GM15510 (cell line): ENCODE measurements around the gene GLRX5.
A peak's percentile ranks its signal among the peaks of the same experiment; 100 is the strongest.

Source experiments
- POLR2A ChIP-seq: IDR thresholded peaks from 3 replicates; pipeline ENCODE4 v1.6.1; 2011; ENCODE audit warnings: borderline replicate concordance; ENCODE audit not compliant: insufficient read length; ENCODE audit errors: extremely low read depth

GLRX5 gene

GRCh38 chr14:95507174-95507573 is 27.7 kb upstream of the GLRX5 start:
- no peak for TF ChIP-seq POLR2A

- TF ChIP-seq POLR2A: no peak
These were observed 27.1 kb upstream of the GLRX5 start for GRCh38 chr14:95507701-95508103.

GRCh38 chr14:95508377-95508776 is 26.5 kb upstream of the GLRX5 start:
- no peak for TF ChIP-seq POLR2A

GRCh38 chr14:95509495-95509894 is 25.4 kb upstream of the GLRX5 start:
- TF ChIP-seq POLR2A: no peak

- no peak for TF ChIP-seq POLR2A
These were observed 24.0 kb upstream of the GLRX5 start for GRCh38 chr14:95510804-95511203.

GRCh38 chr14:95511687-95512086 is 23.2 kb upstream of the GLRX5 start:
- no peak for TF ChIP-seq POLR2A

GRCh38 chr14:95513291-95513690 is 21.6 kb upstream of the GLRX5 start:
- TF ChIP-seq POLR2A: no peak

- TF ChIP-seq POLR2A: no peak
These were observed 20.4 kb upstream of the GLRX5 start for GRCh38 chr14:95514131-95515079.

GRCh38 chr14:95515080-95515489 is 19.8 kb upstream of the GLRX5 start:
- peak; percentile 18 for TF ChIP-seq POLR2A

GRCh38 chr14:95515596-95516552 is 19.0 kb upstream of the GLRX5 start:
- TF ChIP-seq POLR2A: peak; percentile 52

- TF ChIP-seq POLR2A: peak; percentile 53
These were observed 18.2 kb upstream of the GLRX5 start, which contains the start of gene SYNE3 for GRCh38 chr14:95516554-95517181. Gene SYNE3 (minus strand): TSS chr14:95516650. CDS start chr14:95475821, 40,829 bp downstream.

GRCh38 chr14:95518045-95518751 is 16.7 kb upstream of the GLRX5 start:
- TF ChIP-seq POLR2A: no peak

- no peak for TF ChIP-seq POLR2A
These were observed 15.2 kb upstream of the GLRX5 start for GRCh38 chr14:95519699-95520098.

- TF ChIP-seq POLR2A: no peak
These were observed 14.5 kb upstream of the GLRX5 start for GRCh38 chr14:95520346-95520745.

- no peak for TF ChIP-seq POLR2A
These were observed 13.8 kb upstream of the GLRX5 start for GRCh38 chr14:95521001-95521400.

GRCh38 chr14:95522116-95522515 is 12.7 kb upstream of the GLRX5 start:
- TF ChIP-seq POLR2A: no peak
